Effector memory CD4-positive, alpha-beta T cell (primary cell): ENCODE data around the gene PRSS38.

Experiments
- DNase-seq, 3 donors: peaks; one replicate each; pipeline ENCODE4 v3.0.0-alpha.2; 2020
- H3K27ac ChIP-seq: 2 replicates; pipeline ENCODE4 v1.7.0; 2013; ENCODE audit warnings: mild to moderate bottlenecking, low read length, moderate library complexity; ENCODE audit not compliant: insufficient read depth, poor library complexity, severe bottlenecking
- H3K27me3 ChIP-seq: replicated peaks from 2 replicates; pipeline ENCODE4 v1.7.0; 2013; ENCODE audit warnings: mild to moderate bottlenecking, low read length; ENCODE audit not compliant: insufficient read depth, control insufficient read depth, poor library complexity, severe bottlenecking
- H3K36me3 ChIP-seq: 2 replicates; pipeline ENCODE4 v1.7.0; 2013; ENCODE audit warnings: mild to moderate bottlenecking, low read length, moderate library complexity; ENCODE audit not compliant: control insufficient read depth, insufficient read depth
- H3K4me1 ChIP-seq: 2 replicates; pipeline ENCODE4 v1.7.0; 2013; ENCODE audit warnings: low read length, mild to moderate bottlenecking; ENCODE audit not compliant: control insufficient read depth, insufficient read depth, poor library complexity, severe bottlenecking
- H3K4me3 ChIP-seq: 2 replicates; pipeline ENCODE4 v1.7.0; 2013; ENCODE audit warnings: low read length, low read depth, mild to moderate bottlenecking; ENCODE audit not compliant: insufficient read depth, poor library complexity, severe bottlenecking
- H3K9me3 ChIP-seq: 2 replicates; pipeline ENCODE4 v1.7.0; 2013; ENCODE audit warnings: mild to moderate bottlenecking, low read length, moderate library complexity; ENCODE audit not compliant: control insufficient read depth

PRSS38 gene

DNA sequence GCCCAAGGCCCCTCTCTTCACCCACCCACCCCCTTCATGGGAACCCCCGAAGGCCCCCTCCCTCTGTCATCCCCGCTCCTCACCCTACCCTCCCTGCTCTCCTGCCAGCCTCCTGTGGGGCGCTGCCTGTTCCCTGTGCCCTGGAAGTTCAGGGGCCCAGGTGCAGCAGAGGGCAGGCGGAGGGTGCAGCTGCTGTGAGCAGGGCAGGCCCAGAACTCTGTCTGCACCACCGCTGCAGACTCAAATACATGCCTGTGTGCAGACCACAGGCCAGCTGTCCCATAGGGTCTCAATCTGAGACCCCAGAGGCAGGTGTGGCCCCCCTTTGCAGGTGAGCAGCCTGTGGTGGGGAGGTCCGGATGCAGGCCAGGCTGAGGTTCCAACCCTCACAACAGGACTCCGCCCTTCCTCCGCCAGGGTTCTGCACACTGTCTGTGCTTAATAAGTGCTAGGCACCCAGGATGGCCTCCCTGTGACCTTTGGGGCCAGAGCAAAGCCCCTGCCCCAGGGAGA lies 69.7 kb downstream of the PRSS38 start:
- H3K36me3 ChIP-seq = no peaks in the 10 kb centered on the region
- no peaks in the 10 kb centered on the region for H3K9me3 ChIP-seq
- no peak for DNase-seq
- no peaks in the 10 kb centered on the region for H3K27me3 ChIP-seq
- H3K4me1 ChIP-seq = peaks cover 43% of the 10 kb centered on the region
- H3K27ac ChIP-seq = peak overlapping the region; percentile 40
- H3K4me3 ChIP-seq = peak overlapping the region; percentile 37

DNA sequence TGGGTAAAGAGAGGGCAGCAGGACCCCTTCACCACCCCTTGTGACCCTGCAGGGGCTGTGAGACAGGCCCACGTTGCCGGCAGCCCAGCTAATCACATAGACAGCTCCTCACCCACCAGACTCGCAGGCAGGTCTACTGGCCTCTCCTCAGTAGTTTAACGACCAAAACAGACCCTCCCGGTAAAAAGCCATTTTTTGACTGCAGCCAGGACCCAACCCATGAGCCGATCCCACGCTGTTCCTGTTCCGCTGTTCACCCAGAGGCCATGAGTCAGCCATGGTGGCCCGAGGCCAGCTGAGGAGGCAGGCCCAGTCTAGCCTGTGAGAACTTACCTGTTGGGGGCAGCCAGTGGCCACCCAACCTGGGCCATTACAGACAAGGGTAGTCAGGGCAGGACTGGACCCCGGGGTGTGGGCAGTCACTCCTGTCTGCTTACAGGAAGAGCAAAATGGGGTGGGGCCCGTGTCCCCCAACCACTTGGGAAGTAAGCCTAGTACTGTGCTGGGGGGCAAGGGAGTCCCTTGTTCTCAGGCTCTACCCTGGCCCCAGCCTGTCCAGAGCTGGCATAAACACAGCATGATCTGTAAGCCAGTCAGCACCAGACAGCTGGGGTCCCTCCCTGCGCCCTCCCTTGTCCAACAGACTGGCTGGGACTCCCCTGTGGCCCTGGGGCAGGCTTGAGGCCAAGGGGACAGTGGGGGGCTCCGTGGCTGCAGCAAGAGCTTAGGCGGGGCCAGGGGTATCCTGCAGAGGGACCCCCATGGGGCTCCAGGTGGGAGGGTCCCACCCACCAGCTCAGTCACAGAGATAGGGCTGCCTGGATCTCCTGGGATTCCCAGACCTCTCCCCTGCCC lies 70.4 kb downstream of the PRSS38 start:
- Histone ChIP-seq H3K36me3 (no peaks in the 10 kb centered on the region), H3K4me3 (peak overlapping the region; percentile 37), H3K9me3 (no peaks in the 10 kb centered on the region), H3K4me1 (peaks cover 43% of the 10 kb centered on the region), H3K27ac (peak overlapping the region; percentile 40), H3K27me3 (no peaks in the 10 kb centered on the region)
- DNase-seq = no peak

GRCh38 chr1:227886503-227886961 lies 71.1 kb downstream of the PRSS38 start:
- Histone ChIP-seq H3K27me3 (no peaks in the 10 kb centered on the region), H3K9me3 (no peaks in the 10 kb centered on the region), H3K27ac (peak overlapping the region; percentile 53), H3K4me1 (peaks cover 43% of the 10 kb centered on the region), H3K36me3 (no peaks in the 10 kb centered on the region), H3K4me3 (peak overlapping the region; percentile 53)
- DNase-seq = no peak

DNA sequence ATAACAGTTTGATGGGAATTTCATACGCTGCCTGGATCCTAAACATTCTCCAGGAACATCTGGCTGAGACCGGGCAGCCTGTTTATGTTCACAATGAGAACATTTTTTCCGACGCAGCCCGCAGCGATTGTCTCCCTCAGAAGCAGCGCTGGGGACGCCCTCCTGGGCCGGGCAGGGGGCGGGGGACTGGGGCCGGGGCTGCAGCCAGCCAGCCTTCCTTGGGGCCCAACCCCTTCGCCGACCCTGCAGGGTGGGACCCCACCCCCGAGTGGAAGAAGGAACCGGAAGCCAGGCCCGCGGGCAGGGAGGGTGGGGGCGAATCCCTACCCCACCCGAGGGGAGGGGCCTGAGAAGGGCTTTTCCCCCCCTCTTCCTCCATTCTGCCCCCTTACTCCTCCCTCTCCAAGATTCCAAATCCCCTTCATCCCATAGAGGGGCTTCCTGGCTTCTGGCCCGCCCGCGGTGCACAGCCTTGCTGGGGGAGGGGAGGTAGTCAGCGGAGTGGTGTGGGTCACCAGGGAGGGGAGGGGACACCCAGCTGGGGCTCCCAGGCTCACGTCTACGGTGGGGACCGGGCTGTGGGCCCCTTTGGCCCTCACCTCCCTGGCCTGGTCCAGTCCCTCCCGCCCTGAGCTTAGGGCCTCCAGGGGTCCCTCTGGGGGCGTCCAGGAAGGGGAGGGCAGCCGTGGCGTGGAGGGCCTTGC lies 71.7 kb downstream of the PRSS38 start:
- Histone ChIP-seq H3K36me3 (no peaks in the 10 kb centered on the region), H3K27ac (peak overlapping the region; percentile 53), H3K4me1 (peaks cover 43% of the 10 kb centered on the region), H3K9me3 (no peaks in the 10 kb centered on the region), H3K4me3 (peak overlapping the region; percentile 53), H3K27me3 (no peaks in the 10 kb centered on the region)
- peak in 1 of 3 donors; percentile 27 for DNase-seq

GRCh38 chr1:227887697-227888403 lies 72.4 kb downstream of the PRSS38 start:
- DNase-seq = peak in 1 of 3 donors; percentile 22
- Histone ChIP-seq H3K36me3 (no peaks in the 10 kb centered on the region), H3K4me3 (peak overlapping the region; percentile 53)

GRCh38 chr1:227888404-227889046 lies 73.0 kb downstream of the PRSS38 start:
- no peaks in the 10 kb centered on the region for H3K27me3 ChIP-seq
- peak overlapping the region; percentile 53 for H3K27ac ChIP-seq
- no peak overlapping the region for H3K4me3 ChIP-seq
- peaks cover 46% of the 10 kb centered on the region for H3K4me1 ChIP-seq
- no peaks in the 10 kb centered on the region for H3K36me3 ChIP-seq
- H3K9me3 ChIP-seq = no peaks in the 10 kb centered on the region
- DNase-seq = no peak

More at GRCh38 chr1:227887697-227888403, 72.4 kb downstream of the PRSS38 start:
- H3K9me3 ChIP-seq = no peaks in the 10 kb centered on the region
- peaks cover 46% of the 10 kb centered on the region for H3K4me1 ChIP-seq
- H3K27me3 ChIP-seq = no peaks in the 10 kb centered on the region
- peak overlapping the region; percentile 53 for H3K27ac ChIP-seq

- Histone ChIP-seq H3K4me3 (no peak overlapping the region), H3K27me3 (no peaks in the 10 kb centered on the region), H3K36me3 (no peaks in the 10 kb centered on the region), H3K4me1 (peaks cover 43% of the 10 kb centered on the region), H3K27ac (no peak overlapping the region), H3K9me3 (no peaks in the 10 kb centered on the region)
- DNase-seq = no peak
Observed at GRCh38 chr1:227889047-227889862, 73.8 kb downstream of the PRSS38 start.

GRCh38 chr1:227889863-227890405 lies 74.5 kb downstream of the PRSS38 start:
- no peaks in the 10 kb centered on the region for H3K36me3 ChIP-seq
- no peaks in the 10 kb centered on the region for H3K27me3 ChIP-seq
- H3K4me3 ChIP-seq = no peak overlapping the region
- DNase-seq = no peak
- no peaks in the 10 kb centered on the region for H3K9me3 ChIP-seq
- no peak overlapping the region for H3K27ac ChIP-seq
- peaks cover 36% of the 10 kb centered on the region for H3K4me1 ChIP-seq
